Naive thymus-derived CD4-positive, alpha-beta T cell (primary cell): ENCODE measurements around the gene KCNN3. TPM values are rescaled to one million over a fixed set of nuclear protein-coding genes. Genes with fewer than 3 reads are reported as not detected.

Experiments
- ATAC-seq: fragments of 150-1000 bp; cut with Tn5 transposase; 2 replicates; pipeline ENCODE4 v1.10.0; 2021; ENCODE audit warnings: mild to moderate bottlenecking, moderate library complexity
- CTCF ChIA-PET: fragments of 350-600 bp; sonication (Branson Sonifier 250); formaldehyde crosslinking; loops from one replicate; lab custom pipeline; 2021; ENCODE audit warnings: antibody characterized with exemption; lab: Charles Lee
- POLR2A ChIA-PET: fragments of 350-600 bp; sonication (Branson Sonifier 250); formaldehyde crosslinking; loops from one replicate; lab custom pipeline; 2021; ENCODE audit warnings: antibody characterized with exemption, inconsistent platforms; lab: Charles Lee
- DNase-seq, 9 donors: peaks; one replicate each; pipeline versions ENCODE4 v3.0.0 to v3.0.0-alpha.2; 2020 to 2022; ENCODE audit warnings: mixed read lengths in 1 of 9
- H3K27ac ChIP-seq: one replicate; pipeline ENCODE4 v1.7.0; 2013; ENCODE audit warnings: mild to moderate bottlenecking, low read depth, low read length, moderate library complexity
- H3K27me3 ChIP-seq, 2 donors: one replicate each; pipeline ENCODE4 v1.7.0; 2013; ENCODE audit warnings: low read length in 2 of 2, mild to moderate bottlenecking in 2 of 2, moderate library complexity in 2 of 2; ENCODE audit not compliant: control insufficient read depth in 2 of 2, insufficient read depth in 2 of 2
- H3K36me3 ChIP-seq, 3 experiments: 1 replicate in 2 of 3; 2 replicates in 1 of 3; pipeline ENCODE4 v1.7.0; 2013; ENCODE audit warnings: low read length in 3 of 3, mild to moderate bottlenecking in 3 of 3, moderate library complexity in 1 of 3; ENCODE audit not compliant: insufficient read depth in 3 of 3, control insufficient read depth in 2 of 3
- H3K4me1 ChIP-seq, 2 donors: one replicate each; pipeline ENCODE4 v1.7.0; 2013; ENCODE audit warnings: low read length in 2 of 2, mild to moderate bottlenecking in 2 of 2, moderate library complexity in 1 of 2; ENCODE audit not compliant: control insufficient read depth in 2 of 2, insufficient read depth in 2 of 2
- H3K4me3 ChIP-seq: 2 replicates; pipeline ENCODE4 v1.7.0; 2013; ENCODE audit warnings: mild to moderate bottlenecking, low read length
- H3K9me3 ChIP-seq, 3 experiments: 1 replicate in 2 of 3; 2 replicates in 1 of 3; pipeline ENCODE4 v1.7.0; 2013; ENCODE audit warnings: low read length in 3 of 3; ENCODE audit not compliant: control insufficient read depth in 2 of 3
- H3K27ac Mint-ChIP-seq, 9 donors: one replicate each; pipeline ENCODE4 v1.8.0; 2020 to 2022; ENCODE audit warnings: mixed read lengths in 9 of 9, mild to moderate bottlenecking in 8 of 9, moderate library complexity in 5 of 9, inconsistent platforms in 2 of 9
- H3K27me3 Mint-ChIP-seq, 5 donors: one replicate each; pipeline ENCODE4 v1.8.0; 2021 to 2022; ENCODE audit warnings: mixed read lengths in 5 of 5, mild to moderate bottlenecking in 1 of 5
- H3K36me3 Mint-ChIP-seq, 5 donors: one replicate each; pipeline ENCODE4 v1.8.0; 2020 to 2022; ENCODE audit warnings: mixed read lengths in 5 of 5, mild to moderate bottlenecking in 3 of 5, inconsistent platforms in 1 of 5
- H3K4me1 Mint-ChIP-seq, 7 donors: one replicate each; pipeline ENCODE4 v1.8.0; 2020 to 2022; ENCODE audit warnings: mixed read lengths in 7 of 7, mild to moderate bottlenecking in 3 of 7, inconsistent platforms in 1 of 7
- H3K4me3 Mint-ChIP-seq, 10 donors: one replicate each; pipeline ENCODE4 v1.8.0; 2020 to 2022; ENCODE audit warnings: mild to moderate bottlenecking in 10 of 10, mixed read lengths in 10 of 10, moderate library complexity in 6 of 10, inconsistent platforms in 2 of 10
- H3K9me3 Mint-ChIP-seq, 11 donors: one replicate each; pipeline ENCODE4 v1.8.0; 2020 to 2022; ENCODE audit warnings: mixed read lengths in 11 of 11, mild to moderate bottlenecking in 4 of 11, inconsistent platforms in 1 of 11, moderate library complexity in 1 of 11
- intact Hi-C, 2 donors: fragments of 100-400 bp; cut with micrococcal nuclease; formaldehyde crosslinking; loops; one replicate each; pipeline ENCODE4 v1.15.1; 2023
- polyA plus RNA-seq, 2 donors: library from polyadenylated mRNA; unstranded; fragments of 300-500 nt; fragmentation: Illumina TruSeq; gene quantifications; one replicate each; pipeline ENCODE4 v1.2.3, GENCODE V29; 2021
- total RNA-seq, 6 experiments: library from RNA in 5 of 6; stranded (reverse) in 5 of 6; gene quantifications; 1 replicate in 5 of 6; 2 replicates in 1 of 6; pipeline ENCODE4 v1.2.3 and lab custom pipeline; 2021 to 2026

The KCNN3 gene
- total and polyA plus RNA-seq, 7 experiments from 2014 or later = 0.05 to 0.29 (median 0.15) TPM; not detected in 3

DNA sequence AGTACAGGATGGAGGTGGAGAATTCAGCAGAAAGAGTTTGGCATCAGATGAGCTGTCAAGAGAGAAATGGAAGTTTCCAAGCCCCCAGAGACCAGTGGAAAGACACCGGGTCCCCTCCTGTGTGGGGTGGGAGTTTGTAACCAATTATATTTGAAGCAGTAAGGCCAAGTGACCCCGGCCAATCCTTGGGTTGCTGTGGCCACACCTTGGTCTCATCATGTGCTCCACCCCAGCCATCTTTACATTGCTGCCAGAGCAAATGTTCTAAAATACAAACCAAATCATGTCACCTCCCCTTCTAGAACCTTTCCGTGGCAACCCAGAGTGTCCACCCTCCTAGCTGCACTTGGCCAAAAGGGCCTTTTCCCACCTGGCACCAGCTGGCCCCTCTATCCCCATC lies 86.1 kb downstream of the KCNN3 start:
- H3K4me3 Mint-ChIP-seq = peak overlapping the region in 8 of 10 donors; percentile 34 to 84 (median 72)
- no peak for DNase-seq

DNA sequence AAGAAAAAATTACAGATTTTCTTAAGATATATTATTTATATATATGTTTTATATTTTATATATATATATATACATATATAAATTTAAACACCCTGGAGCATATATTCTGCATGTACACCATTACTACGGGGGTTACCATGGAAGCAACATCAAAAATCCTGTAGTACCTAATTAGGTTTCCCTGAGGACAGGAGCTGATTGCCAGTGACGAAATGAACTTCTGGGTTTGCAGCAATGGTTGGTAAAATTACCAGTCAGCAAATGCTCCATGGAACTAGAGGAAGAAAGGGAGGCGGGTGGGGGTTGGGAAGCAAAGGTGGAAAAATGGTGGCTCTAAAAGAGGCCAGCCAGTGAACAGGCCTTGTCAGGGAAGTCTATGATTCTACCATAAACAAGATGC lies 89.5 kb downstream of the KCNN3 start:
- ATAC-seq (no peak), DNase-seq (no peak)
- H3K4me3 ChIP-seq = no peak overlapping the region

More for the DNA sequence above, 86.1 kb downstream of the KCNN3 start:
- H3K36me3 Mint-ChIP-seq = peaks cover 0 to under 1% (median 0%) of the 10 kb centered on the region in 5 donors
- ChIA-PET POLR2A (interaction anchor here (0.6 to 0.8 kb wide), 5 partner anchors 9 to 878 kb away, joined by 3 read pairs; no protein-coding TSS in a partner anchor), CTCF (interaction anchor here (0.6 to 1.8 kb wide), 4 partner anchors 14 to 114 kb away, joined by 3 to 13 read pairs (median 4); no protein-coding TSS in a partner anchor)
- Histone ChIP-seq H3K27ac (peak overlapping the region; percentile 78), H3K4me1 (peaks cover 15 to 33% of the 10 kb centered on the region in 2 donors), H3K36me3 (no peaks in the 10 kb centered on the region), H3K27me3 (no peaks in the 10 kb centered on the region), H3K4me3 (no peak overlapping the region), H3K9me3 (no peaks in the 10 kb centered on the region)
- ATAC-seq = no peak
- H3K27me3 Mint-ChIP-seq = no peaks in the 10 kb centered on the region
- peaks cover 0 to 3% (median 0%) of the 10 kb centered on the region in 11 donors for H3K9me3 Mint-ChIP-seq
- intact Hi-C loops = no loop called here
- peak overlapping the region; percentile 94 to 99 (median 98) for H3K27ac Mint-ChIP-seq
- H3K4me1 Mint-ChIP-seq = peaks cover 25 to 69% (median 46%) of the 10 kb centered on the region in 7 donors

DNA sequence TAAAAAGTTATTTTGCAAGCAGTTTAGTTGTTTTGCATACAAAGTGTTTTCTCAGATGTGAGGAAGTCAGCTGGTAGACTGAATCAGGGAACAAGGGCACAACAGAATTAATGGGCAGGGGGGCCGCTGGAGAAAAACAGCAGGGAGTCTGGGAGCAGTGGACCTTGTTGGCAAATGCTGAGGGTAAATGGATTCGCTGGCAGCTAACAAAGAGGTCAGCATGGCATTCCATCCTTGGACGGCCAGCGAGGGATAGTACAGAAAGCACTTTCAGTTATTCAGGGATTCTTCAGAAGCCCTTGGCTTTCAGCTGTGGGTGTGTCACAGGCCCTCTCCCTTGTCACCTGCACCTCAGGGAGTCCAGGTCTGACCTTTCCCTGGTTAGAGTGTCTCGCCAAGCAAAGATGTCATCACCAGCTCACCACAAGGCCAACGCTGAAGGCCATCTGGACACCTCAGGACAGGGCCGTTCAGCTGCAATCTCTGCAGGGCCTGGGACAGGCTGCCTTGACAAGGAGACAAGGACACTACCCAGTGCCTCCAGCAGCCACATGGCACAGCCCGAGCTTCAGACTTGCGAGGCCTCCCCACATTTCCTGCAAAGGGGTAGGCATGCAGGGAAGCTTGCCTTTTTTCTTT lies 90.4 kb downstream of the KCNN3 start:
- H3K9me3 Mint-ChIP-seq = peaks cover 0 to 7% (median 0%) of the 10 kb centered on the region in 11 donors
- ChIA-PET POLR2A (interaction anchor here (0.7 kb wide), 1 partner anchor 237 kb away, joined by 4 read pairs; no protein-coding TSS in a partner anchor), CTCF (interaction anchor here (1.3 to 1.7 kb wide), 2 partner anchors 10 to 11 kb away, joined by 4 to 7 read pairs; no protein-coding TSS in a partner anchor)
- no peak overlapping the region for H3K27ac ChIP-seq
- H3K4me3 Mint-ChIP-seq = no peak overlapping the region
- H3K4me1 Mint-ChIP-seq = peaks cover 16 to 40% (median 25%) of the 10 kb centered on the region in 7 donors
- H3K4me3 ChIP-seq = no peak overlapping the region
- H3K9me3 ChIP-seq = no peaks in the 10 kb centered on the region
- ATAC-seq (no peak), DNase-seq (no peak)
- H3K27ac Mint-ChIP-seq = peak overlapping the region in 1 of 9 donors; percentile 36
- H3K27me3 Mint-ChIP-seq = no peaks in the 10 kb centered on the region
- H3K4me1 ChIP-seq = peaks cover 6 to 14% of the 10 kb centered on the region in 2 donors
- no peaks in the 10 kb centered on the region for H3K27me3 ChIP-seq
- intact Hi-C loops = no loop called here
- H3K36me3 Mint-ChIP-seq = peaks cover 0 to 3% (median 0%) of the 10 kb centered on the region in 5 donors
- H3K36me3 ChIP-seq = no peaks in the 10 kb centered on the region

More for the DNA sequence above, 89.5 kb downstream of the KCNN3 start:
- Mint-ChIP-seq H3K4me1 (peaks cover 20 to 48% (median 31%) of the 10 kb centered on the region in 7 donors), H3K27me3 (no peaks in the 10 kb centered on the region), H3K36me3 (peaks cover 0 to 3% (median 0%) of the 10 kb centered on the region in 5 donors), H3K4me3 (no peak overlapping the region), H3K9me3 (peaks cover 0 to 7% (median 0%) of the 10 kb centered on the region in 11 donors), H3K27ac (peak overlapping the region in 1 of 9 donors; percentile 94)
- H3K36me3 ChIP-seq = no peaks in the 10 kb centered on the region
- H3K27me3 ChIP-seq = no peaks in the 10 kb centered on the region
- no peaks in the 10 kb centered on the region for H3K9me3 ChIP-seq
- intact Hi-C loops = no loop called here
- POLR2A ChIA-PET = no interaction called here
- CTCF ChIA-PET = interaction anchor here (1.0 to 1.3 kb wide), 2 partner anchors 11 kb away, joined by 3 to 7 read pairs; no protein-coding TSS in a partner anchor
- H3K27ac ChIP-seq = no peak overlapping the region
- peaks cover 14 to 23% of the 10 kb centered on the region in 2 donors for H3K4me1 ChIP-seq

DNA sequence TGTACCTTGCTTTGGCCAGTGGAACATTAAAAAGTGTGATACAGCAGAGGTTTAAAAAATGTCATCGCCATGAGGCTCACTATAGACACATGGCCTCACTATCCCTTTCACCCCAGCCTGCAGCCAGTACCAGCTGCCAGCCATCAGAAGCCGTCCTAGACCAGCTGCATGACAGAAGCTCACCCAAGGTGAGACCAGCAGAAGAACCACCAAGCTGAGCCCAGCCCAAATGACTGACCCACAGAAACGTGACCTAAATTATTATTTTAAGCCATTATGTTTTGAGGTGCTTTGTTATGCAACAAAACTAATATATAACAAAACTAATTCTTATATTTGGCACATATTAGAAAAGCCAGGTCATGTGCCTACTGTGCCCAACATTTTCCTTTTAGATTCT lies 91.1 kb downstream of the KCNN3 start:
- peaks cover 0 to 7% of the 10 kb centered on the region in 2 donors for H3K4me1 ChIP-seq
- H3K27ac ChIP-seq = no peak overlapping the region
- H3K27me3 Mint-ChIP-seq = no peaks in the 10 kb centered on the region
- peaks cover 0 to 7% (median 0%) of the 10 kb centered on the region in 11 donors for H3K9me3 Mint-ChIP-seq
- peaks cover 0 to 3% (median 0%) of the 10 kb centered on the region in 5 donors for H3K36me3 Mint-ChIP-seq
- ChIA-PET POLR2A (no interaction called here), CTCF (interaction anchor here (1.2 to 1.7 kb wide), 2 partner anchors 9 to 12 kb away, joined by 4 to 5 read pairs; no protein-coding TSS in a partner anchor)
- H3K4me1 Mint-ChIP-seq = peaks cover 9 to 32% (median 18%) of the 10 kb centered on the region in 7 donors
- DNase-seq = no peak
- H3K36me3 ChIP-seq = no peaks in the 10 kb centered on the region
- no peaks in the 10 kb centered on the region for H3K27me3 ChIP-seq
- no peak for ATAC-seq
- H3K4me3 Mint-ChIP-seq = no peak overlapping the region
- no peak overlapping the region for H3K4me3 ChIP-seq
- H3K27ac Mint-ChIP-seq = peak overlapping the region in 3 of 9 donors; percentile 28 to 73 (median 36)
- no peaks in the 10 kb centered on the region for H3K9me3 ChIP-seq
- intact Hi-C loops = no loop called here

DNA sequence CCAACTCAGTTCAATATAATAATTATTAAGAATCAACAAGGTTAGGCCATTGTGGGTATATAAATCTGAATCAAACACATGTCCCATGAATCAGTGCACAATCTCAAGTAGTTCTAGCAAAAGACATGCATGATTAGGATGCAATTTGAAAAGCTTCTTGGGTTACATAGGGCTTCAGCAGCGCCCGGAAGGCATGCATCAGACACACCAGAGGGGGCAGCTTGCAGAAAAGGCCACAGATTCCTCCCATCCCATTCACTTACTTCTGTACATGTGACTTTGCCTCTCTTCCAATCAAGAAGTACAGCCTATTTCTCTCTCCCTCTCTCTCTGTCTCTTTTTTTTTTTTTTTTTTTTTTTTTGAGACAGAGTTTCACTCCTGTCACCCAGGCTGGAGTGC lies 91.8 kb downstream of the KCNN3 start:
- Mint-ChIP-seq H3K4me3 (no peak overlapping the region), H3K9me3 (peaks cover 0 to 7% (median 0%) of the 10 kb centered on the region in 11 donors), H3K4me1 (peaks cover 3 to 26% (median 11%) of the 10 kb centered on the region in 7 donors), H3K36me3 (peaks cover 0 to 3% (median 0%) of the 10 kb centered on the region in 5 donors), H3K27me3 (no peaks in the 10 kb centered on the region), H3K27ac (no peak overlapping the region)
- no peaks in the 10 kb centered on the region for H3K36me3 ChIP-seq
- H3K9me3 ChIP-seq = no peaks in the 10 kb centered on the region
- H3K27me3 ChIP-seq = no peaks in the 10 kb centered on the region
- DNase-seq (no peak), ATAC-seq (no peak)
- CTCF ChIA-PET = interaction anchor here (0.8 to 1.7 kb wide), 3 partner anchors 9 to 169 kb away, joined by 3 to 5 read pairs (median 4); no protein-coding TSS in a partner anchor
- no peak overlapping the region for H3K4me3 ChIP-seq
- H3K4me1 ChIP-seq = peaks cover 0 to under 1% of the 10 kb centered on the region in 2 donors
- H3K27ac ChIP-seq = no peak overlapping the region
- POLR2A ChIA-PET = no interaction called here
- intact Hi-C loops = no loop called here

DNA sequence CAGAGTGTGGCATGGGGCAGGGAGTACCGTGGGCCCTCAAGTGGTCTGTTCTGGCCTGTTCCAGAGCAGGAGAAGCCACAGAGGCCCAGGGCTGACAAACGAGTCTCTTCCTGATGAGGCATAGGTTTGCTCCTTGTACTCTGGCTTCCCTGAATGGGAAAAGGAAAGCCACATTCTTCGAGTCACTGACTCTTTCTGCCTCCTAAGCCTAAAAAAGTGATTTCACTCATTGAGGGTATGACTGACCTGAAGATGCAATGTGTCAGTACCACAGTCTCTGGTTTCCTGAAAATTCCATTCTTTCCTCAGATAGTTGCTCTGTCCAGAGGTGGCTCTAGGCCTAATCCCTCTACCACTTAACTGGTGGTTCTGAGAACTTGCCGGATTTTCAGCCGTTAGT lies 92.3 kb downstream of the KCNN3 start:
- Histone ChIP-seq H3K27me3 (no peaks in the 10 kb centered on the region), H3K9me3 (no peaks in the 10 kb centered on the region), H3K27ac (no peak overlapping the region), H3K4me3 (no peak overlapping the region), H3K4me1 (no peaks in the 10 kb centered on the region), H3K36me3 (no peaks in the 10 kb centered on the region)
- ChIA-PET POLR2A (no interaction called here), CTCF (interaction anchor here (0.8 to 1.2 kb wide), 2 partner anchors 14 to 169 kb away, joined by 3 to 5 read pairs; no protein-coding TSS in a partner anchor)
- no peaks in the 10 kb centered on the region for H3K27me3 Mint-ChIP-seq
- H3K36me3 Mint-ChIP-seq = peaks cover 0 to 3% (median 0%) of the 10 kb centered on the region in 5 donors
- no peak overlapping the region for H3K27ac Mint-ChIP-seq
- DNase-seq (no peak), ATAC-seq (no peak)
- H3K4me3 Mint-ChIP-seq = no peak overlapping the region
- H3K4me1 Mint-ChIP-seq = peaks cover 2 to 21% (median 10%) of the 10 kb centered on the region in 7 donors
- intact Hi-C loops = no loop called here
- peaks cover 0 to 7% (median 0%) of the 10 kb centered on the region in 11 donors for H3K9me3 Mint-ChIP-seq
